HL-60 (cell line): ENCODE data around the gene IGSF22.

Source experiments
- DNase-seq, 2 experiments: peaks; one replicate each; pipeline ENCODE4 v3.0.0-alpha.2; 2010 to 2020; ENCODE audit warnings: low read depth in 1 of 2, low spot score in 1 of 2
- H3K27ac ChIP-seq: fragments of 250-450 bp; sonication (Bioruptor Pico); replicated peaks from 2 replicates; pipeline ENCODE4 v1.5.1; 2020; ENCODE audit warnings: mild to moderate bottlenecking, moderate library complexity
- H3K27me3 ChIP-seq: fragments of 250-450 bp; sonication (Bioruptor Pico); 2 replicates; pipeline ENCODE4 v1.5.1; 2021; ENCODE audit warnings: mild to moderate bottlenecking, moderate library complexity; ENCODE audit not compliant: insufficient read depth, poor library complexity, severe bottlenecking
- H3K4me3 ChIP-seq: replicated peaks from 2 replicates; pipeline ENCODE4 v1.5.1; 2011; ENCODE audit warnings: mild to moderate bottlenecking, control low read depth, low read length; ENCODE audit not compliant: insufficient read depth
- GABPA ChIP-seq: IDR thresholded peaks from 2 replicates; pipeline ENCODE4 v1.6.1; 2012; ENCODE audit warnings: low read depth
- POLR2AphosphoS5 ChIP-seq: IDR thresholded peaks from 2 replicates; pipeline ENCODE4 v1.6.1; 2012; ENCODE audit warnings: low read depth
- SPI1 ChIP-seq: IDR thresholded peaks from 2 replicates; pipeline ENCODE4 v1.6.1; 2012; ENCODE audit warnings: low read depth, mild to moderate bottlenecking, borderline replicate concordance
- TF ChIP-seq, protein P1 (sequence below): IDR thresholded peaks from one replicate; pipeline ENCODE4 v1.5.1; 2011; ENCODE audit warnings: low read length, control low read depth, inconsistent platforms; ENCODE audit not compliant: insufficient read depth
- TF ChIP-seq, protein P2 (sequence below): IDR thresholded peaks from 2 replicates; pipeline ENCODE4 v1.6.1; 2012; ENCODE audit warnings: low read depth; ENCODE audit not compliant: insufficient replicate concordance

Gene IGSF22

DNA sequence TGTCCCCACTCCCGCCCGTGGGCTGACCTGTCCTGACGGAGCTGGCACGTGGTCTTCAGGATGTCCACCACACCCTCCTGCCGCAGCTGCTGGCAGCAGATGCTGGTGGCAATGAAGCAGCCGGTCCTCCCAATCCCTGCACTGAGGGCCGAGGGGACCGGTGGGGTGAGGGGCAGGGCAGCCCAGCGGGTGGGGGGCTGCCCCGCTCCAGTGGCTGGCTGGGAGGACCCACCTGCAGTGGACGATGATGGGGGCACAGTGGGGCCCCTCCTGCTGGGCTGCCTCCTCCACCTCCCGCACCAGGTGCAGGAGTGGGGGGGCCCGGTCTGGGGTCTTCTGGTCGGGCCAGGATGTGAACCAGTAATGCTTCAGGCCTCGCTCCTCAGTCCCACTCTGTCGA lies 3.4 kb upstream of the IGSF22 start:
- Histone ChIP-seq H3K27me3 (peaks cover 2% of the 10 kb centered on the region), H3K27ac (no peak overlapping the region), H3K4me3 (no peak overlapping the region)
- TF ChIP-seq SPI1 (no peak), GABPA (no peak), POLR2AphosphoS5 (no peak)
- TF ChIP-seq, protein P1, sequence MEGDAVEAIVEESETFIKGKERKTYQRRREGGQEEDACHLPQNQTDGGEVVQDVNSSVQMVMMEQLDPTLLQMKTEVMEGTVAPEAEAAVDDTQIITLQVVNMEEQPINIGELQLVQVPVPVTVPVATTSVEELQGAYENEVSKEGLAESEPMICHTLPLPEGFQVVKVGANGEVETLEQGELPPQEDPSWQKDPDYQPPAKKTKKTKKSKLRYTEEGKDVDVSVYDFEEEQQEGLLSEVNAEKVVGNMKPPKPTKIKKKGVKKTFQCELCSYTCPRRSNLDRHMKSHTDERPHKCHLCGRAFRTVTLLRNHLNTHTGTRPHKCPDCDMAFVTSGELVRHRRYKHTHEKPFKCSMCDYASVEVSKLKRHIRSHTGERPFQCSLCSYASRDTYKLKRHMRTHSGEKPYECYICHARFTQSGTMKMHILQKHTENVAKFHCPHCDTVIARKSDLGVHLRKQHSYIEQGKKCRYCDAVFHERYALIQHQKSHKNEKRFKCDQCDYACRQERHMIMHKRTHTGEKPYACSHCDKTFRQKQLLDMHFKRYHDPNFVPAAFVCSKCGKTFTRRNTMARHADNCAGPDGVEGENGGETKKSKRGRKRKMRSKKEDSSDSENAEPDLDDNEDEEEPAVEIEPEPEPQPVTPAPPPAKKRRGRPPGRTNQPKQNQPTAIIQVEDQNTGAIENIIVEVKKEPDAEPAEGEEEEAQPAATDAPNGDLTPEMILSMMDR: no peak
- TF ChIP-seq, protein P2, sequence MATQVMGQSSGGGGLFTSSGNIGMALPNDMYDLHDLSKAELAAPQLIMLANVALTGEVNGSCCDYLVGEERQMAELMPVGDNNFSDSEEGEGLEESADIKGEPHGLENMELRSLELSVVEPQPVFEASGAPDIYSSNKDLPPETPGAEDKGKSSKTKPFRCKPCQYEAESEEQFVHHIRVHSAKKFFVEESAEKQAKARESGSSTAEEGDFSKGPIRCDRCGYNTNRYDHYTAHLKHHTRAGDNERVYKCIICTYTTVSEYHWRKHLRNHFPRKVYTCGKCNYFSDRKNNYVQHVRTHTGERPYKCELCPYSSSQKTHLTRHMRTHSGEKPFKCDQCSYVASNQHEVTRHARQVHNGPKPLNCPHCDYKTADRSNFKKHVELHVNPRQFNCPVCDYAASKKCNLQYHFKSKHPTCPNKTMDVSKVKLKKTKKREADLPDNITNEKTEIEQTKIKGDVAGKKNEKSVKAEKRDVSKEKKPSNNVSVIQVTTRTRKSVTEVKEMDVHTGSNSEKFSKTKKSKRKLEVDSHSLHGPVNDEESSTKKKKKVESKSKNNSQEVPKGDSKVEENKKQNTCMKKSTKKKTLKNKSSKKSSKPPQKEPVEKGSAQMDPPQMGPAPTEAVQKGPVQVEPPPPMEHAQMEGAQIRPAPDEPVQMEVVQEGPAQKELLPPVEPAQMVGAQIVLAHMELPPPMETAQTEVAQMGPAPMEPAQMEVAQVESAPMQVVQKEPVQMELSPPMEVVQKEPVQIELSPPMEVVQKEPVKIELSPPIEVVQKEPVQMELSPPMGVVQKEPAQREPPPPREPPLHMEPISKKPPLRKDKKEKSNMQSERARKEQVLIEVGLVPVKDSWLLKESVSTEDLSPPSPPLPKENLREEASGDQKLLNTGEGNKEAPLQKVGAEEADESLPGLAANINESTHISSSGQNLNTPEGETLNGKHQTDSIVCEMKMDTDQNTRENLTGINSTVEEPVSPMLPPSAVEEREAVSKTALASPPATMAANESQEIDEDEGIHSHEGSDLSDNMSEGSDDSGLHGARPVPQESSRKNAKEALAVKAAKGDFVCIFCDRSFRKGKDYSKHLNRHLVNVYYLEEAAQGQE: no peak
- DNase-seq: no peak

DNA sequence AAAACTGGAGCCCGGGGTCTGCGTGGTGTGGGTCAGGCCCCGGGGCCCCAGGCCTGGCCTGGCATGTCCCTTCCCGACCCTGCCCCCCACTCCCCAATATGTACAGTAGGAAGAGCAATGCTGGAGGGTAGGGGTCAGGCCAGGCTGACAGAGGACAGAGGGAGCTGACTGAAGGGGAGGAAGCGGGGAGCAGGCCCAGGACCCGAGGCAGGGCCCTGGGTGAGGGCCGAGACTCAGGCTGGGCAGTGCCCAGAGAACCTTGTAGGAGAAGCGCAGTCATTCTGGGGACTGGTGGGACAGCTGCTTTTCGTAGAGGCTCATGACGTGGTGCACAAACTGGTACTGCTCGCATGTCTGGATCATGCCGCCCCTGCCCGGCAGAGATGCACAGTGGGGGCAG lies 2.7 kb upstream of the IGSF22 start:
- peaks cover 2% of the 10 kb centered on the region for H3K27me3 ChIP-seq
- TF ChIP-seq GABPA: no peak
- no peak for DNase-seq
- no peak overlapping the region for H3K4me3 ChIP-seq
- H3K27ac ChIP-seq: no peak overlapping the region

DNA sequence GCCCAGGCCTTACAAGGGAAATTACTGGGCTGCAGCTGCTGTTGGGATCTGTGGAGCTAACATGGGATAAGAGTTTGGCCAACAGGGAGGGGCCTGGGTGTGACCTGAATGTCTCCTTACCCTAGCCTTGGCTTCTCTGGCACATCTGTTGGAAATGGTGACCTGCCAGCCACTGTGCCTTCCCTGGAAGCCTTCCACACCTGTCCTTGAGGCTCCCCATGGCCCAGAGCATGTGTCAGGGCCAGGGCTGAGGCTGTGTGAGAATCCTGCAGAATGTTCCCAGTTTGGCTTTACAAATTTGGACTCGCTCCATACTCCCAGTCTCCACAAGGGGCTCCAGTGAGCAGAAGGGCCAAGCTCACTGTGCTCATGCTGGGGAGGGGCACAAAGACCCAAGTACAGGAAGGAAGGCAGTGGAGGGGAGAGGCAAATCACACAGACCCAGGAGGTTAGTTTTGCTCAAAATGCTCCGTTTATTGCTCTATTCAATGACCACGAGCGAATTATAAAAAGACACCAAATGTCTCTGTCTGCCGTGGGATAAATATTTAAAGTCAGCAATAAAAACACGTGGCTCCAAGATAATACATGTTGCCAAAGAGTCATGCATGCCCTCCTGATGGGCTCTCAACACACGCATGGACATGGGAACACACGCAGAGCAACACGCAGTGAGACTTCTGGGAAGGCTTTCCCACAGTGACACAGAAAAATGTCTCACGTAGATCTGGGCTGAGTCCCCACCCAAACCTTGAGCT lies 1.7 kb upstream of the IGSF22 start:
- Histone ChIP-seq H3K4me3 (no peak overlapping the region), H3K27ac (no peak overlapping the region), H3K27me3 (peaks cover 2% of the 10 kb centered on the region)
- TF ChIP-seq, protein P1: peak; percentile 76
- TF ChIP-seq, protein P2: no peak
- DNase-seq: peak in 1 of 2 experiments; percentile 16

DNA sequence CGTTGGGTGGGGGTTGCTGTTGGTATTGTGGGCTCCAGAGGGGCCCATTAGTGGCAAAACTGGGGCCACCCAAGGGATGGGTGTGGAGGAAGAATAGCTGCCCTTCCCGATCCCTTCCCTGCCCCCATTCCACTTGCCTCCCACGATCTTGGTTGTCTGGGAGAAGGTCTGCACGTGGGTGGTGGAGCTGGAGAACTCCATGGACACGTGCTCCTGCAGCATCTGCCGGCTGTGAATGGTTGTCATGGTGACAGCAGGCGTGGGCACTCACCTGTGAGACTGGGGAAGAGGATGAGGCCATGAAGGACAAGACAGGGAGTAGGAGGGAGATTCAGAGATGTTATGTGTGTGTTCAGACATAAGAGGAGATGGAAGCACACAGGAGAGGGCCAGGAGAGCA lies 2.0 kb downstream of the IGSF22 start:
- no peak overlapping the region for H3K27ac ChIP-seq
- TF ChIP-seq, protein P2: no peak
- TF ChIP-seq, protein P1: no peak
- TF ChIP-seq POLR2AphosphoS5 (no peak), GABPA (no peak), SPI1 (no peak)
- peaks cover 17% of the 10 kb centered on the region for H3K27me3 ChIP-seq
- no peak overlapping the region for H3K4me3 ChIP-seq
- DNase-seq: no peak
